Measurements from ENCODE around the gene CNTNAP4.

- TF ChIP-seq CTCF (IDR thresholded peaks at IDR 0.05; ENCODE audit: borderline replicate concordance, extremely low read depth, low read length, poor library complexity, severe bottlenecking) (no peak), EZH2 (IDR thresholded peaks at IDR 0.05; ENCODE audit: borderline replicate concordance, low read depth, low read length, severe bottlenecking) (no peak)
Observed at GRCh38 chr16:76351441-76351840, 74.2 kb downstream of the CNTNAP4 start.

All from DND-41 (cell line).